ENCODE measurements around the gene EFNA5.
A peak's percentile ranks its signal among the peaks of the same experiment; 100 is the strongest.

Gene EFNA5

DNA sequence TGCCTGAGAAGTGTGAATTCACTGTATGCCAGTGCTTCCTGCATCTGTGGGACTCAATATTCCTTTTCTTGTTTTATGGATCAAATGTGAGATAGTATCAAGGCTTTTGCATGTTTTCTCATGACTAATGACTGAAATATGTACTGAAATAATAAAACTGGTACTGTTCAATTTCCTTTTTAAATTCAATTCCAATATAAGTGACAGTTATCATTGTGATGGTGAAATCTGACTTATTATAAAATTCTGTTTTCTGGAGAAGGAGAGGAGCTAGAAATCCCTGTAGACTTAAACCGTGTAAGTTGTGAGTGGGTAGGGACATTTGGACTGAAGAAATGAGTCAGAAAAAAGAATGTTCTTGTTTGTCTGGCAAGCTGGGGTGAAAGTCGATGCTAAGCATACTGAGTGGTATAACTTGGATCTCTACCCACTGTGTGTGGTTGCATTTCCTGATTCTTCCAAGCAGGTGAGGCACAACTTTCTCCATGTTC is 245.2 kb downstream of the EFNA5 start:
- peak; percentile 24 for DNase-seq (ENCODE audit: low spot score)

- no peak for DNase-seq (ENCODE audit: low spot score)
Measured at GRCh38 chr5:107424491-107424890, 246.2 kb downstream of the EFNA5 start.

DNA sequence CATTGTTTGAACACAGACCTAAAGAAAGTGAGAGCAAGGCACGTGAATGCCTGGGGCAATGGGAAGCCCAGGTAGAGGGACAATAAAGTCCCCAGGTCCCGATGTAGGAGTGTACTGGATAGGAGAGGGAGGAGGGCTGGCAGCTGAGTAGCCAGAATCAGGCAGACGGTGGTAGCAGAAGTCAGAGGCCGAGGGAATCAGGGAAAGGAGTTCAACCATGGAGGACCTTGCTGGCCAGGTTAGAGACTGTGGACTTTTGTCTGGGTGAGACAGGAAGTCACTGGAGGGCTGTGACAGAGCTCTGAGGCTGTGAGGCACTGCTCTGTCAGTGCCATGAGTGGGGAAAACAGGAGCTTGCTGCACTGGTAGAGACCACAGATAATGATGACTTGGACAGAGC is 248.2 kb downstream of the EFNA5 start:
- no peak for DNase-seq (ENCODE audit: low spot score)

DNA sequence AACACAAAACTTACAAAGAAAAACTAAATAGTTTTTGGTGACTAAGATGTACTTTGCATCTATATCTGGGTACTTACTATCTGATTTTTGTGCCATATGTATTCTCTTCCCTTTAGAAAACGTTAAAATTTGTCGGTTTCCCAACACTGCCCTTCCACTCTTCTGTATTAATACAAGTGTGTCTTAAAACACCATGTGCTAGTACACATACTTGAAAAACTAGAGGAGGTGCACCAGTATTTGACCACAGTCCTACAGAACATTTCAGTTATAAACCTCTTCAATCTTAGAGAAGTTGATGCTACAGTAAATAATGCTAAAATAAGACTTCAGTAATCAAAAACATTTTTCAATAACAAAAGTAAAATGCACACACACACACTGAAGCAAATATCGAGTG is 251.2 kb downstream of the EFNA5 start:
- DNase-seq (ENCODE audit: low spot score) = no peak

DNA sequence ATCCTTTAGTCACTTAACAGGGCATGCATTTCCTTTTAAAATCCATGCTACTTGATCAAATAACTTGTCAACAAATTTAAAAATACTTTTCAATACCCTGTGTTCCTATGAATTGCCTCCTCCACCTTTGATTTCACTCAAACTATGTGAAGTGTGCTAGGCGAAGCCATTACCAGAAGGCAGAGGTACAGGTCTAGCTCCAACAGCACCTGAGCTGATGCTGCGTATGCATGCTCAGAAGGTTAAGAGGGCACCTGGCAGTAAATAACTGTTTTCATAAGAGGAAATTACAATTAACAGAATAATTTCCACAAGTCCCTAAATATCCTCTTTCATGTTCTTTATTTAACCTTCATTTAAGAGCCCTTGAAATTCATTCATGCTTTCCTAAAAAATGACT is 251.8 kb downstream of the EFNA5 start:
- DNase-seq (ENCODE audit: low spot score) = no peak

GRCh38 chr5:107418071-107418470 is 252.7 kb downstream of the EFNA5 start:
- DNase-seq (ENCODE audit: low spot score) = no peak

- no peak for DNase-seq (ENCODE audit: low spot score)
Measured at GRCh38 chr5:107415762-107416161, 255.0 kb downstream of the EFNA5 start.

DNA sequence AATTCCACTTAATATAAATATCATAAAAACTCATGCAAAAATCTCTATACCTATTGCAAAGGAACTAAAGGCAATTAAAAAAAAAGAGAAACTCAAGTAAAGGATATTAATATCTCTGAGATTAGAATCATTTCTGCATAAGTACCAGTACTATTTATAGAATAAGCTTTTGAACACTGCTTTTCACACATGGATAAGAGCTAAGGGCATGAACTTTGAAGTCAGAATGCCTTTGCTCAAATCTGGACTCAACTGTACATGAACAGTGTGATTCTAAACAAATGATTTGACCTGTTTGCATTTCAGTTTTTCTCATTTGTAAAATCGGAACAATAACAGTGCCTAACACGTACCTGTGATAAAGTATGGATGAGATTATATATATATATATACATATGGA is 255.9 kb downstream of the EFNA5 start:
- DNase-seq (ENCODE audit: low spot score) = no peak

- DNase-seq (ENCODE audit: low spot score) = no peak
Measured at GRCh38 chr5:107413754-107414153, 257.0 kb downstream of the EFNA5 start.

DNA sequence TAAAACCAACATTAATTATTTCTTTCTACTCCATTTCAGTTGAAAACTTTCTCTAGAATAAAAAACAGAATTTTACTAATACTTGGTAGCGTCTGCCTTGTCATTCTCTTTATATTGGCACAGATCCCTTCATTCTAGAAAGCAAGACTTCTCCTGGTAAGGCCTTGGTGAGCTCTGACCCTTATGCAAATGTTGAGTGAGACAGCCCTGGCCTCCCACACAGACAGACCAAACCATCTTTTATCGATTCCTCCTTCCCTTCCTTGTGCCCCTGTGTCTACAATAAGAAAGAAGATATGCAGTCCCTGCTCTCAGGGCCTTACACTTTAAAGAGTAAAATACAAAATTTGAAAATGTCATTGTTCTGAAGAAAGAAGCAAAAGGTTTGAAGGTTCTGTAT is 262.2 kb downstream of the EFNA5 start:
- DNase-seq (ENCODE audit: low spot score) = no peak

DNA sequence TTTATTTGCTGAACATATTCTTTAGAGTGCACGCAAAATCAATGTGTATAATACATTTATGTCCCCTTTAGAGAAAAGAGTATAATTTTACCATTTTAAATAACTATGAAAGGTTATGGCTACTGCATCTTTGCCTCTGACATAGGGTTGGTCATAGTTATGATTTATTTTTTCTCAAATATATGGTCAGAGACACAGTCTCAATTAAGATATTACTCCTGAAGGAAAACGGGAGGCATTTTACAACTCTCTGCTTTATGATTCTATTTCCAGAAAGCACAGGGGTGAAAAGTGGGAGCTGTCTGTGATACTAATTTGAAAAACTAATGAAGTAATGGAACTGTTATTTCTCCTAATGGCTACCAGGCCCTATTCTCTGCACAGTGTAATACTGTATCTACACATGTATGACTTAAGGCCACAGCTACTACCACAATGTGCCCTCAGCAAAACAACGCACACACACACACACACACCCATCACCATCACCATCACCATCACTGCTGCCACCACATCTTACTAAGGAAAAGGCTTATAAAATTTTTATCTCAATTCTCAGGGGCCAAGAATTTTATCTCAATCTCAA is 262.9 kb downstream of the EFNA5 start:
- DNase-seq (ENCODE audit: low spot score) = no peak

GRCh38 chr5:107404595-107405374 is 266.0 kb downstream of the EFNA5 start:
- no peak for DNase-seq (ENCODE audit: low spot score)

DNA sequence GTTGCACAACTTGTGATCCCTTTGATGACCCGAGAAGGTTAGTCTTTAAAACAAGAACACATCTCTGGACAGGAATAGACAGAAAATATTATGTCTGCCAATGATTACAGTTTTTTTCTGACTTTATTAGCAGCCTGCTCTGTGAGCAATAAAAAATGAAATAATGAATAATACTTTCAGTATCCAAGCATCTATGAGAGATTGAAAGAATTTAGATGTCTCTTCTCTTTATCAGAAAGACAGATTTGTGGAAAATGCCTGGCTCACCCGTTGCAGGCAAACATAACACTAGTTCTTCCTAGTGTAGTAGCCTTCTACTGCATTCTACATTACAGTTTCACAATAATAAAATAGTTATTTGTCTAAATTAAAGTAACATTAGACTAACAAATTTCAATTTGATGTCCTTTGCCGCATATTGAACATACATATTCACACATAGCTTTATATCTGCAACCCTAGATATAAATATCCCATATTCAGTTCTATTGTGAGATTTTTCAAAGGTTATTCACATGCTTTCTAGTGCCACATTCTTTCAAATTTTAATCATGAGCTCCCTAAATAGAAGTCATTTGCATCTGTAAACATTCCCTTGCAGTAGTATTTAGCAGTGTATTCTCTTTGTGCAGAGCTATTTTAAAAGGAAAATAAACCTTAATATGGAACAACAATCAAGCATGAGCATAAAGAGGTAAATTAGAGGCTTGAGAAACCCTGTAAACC is 267.3 kb downstream of the EFNA5 start:
- no peak for DNase-seq (ENCODE audit: low spot score)

DNA sequence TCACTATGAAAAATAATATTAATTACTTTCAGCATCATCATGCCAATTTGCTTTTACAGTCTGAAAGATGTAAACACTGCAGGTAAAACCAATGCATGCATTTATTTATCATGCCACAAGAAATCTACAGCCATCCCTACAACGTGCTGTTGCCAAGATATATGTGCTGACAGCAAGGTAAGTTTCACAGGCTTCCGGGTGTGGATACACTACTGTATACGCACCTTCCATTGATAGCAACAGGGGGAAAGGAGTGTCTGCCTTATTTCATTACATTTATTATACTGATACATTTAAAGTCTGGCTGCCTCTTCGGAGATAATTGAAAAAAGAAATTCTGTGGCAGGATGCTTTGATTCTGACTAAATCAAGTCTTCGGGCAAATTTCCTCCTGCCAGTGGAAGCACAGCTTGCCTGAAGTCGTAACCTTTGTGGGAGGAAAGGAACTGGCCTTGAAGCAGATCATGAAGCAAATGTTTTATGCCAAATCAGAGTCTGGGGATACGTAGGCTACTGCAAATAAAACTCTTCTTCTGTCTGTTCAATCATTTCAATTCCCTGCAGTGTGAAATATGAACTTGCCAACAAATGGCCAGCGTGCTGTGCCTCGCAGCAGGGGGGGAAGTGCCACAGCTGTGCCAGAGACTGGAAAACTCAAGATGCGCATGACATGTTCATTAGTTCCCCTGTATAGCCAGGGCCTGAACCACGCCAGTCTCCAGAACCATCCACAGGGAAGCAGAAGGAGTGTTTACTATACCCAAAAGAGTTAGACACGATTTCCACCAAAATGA is 268.1 kb downstream of the EFNA5 start:
- no peak for DNase-seq (ENCODE audit: low spot score)

DNA sequence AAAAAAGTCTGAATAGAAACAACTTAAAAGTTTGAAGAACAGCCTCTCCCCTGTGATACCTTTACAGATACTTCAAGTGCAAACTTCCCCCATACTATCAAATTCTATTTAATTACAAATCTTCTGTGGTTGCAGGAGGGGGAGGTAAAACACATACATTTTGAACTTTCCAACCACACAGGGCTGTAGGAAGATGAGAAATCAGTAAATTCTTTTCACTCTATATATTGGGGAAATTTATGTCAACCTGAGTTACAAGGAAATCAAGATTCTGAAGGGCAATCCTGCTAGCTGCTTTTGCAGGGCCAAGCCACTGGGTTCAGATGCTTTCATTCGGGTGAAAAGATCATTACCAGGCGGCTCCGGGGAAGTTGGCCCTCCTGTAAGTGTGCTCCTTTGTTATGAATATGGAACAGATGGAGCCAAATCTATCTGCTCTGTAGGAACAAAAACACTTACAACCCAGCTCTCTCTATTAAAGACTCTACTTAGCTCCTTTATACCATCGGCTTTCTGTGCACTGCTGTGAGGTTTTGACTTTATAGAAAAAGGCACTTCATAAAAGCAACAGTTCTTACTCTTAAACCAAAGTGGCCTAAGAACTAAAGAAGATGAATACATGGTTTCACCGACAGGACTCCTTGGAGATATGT is 269.1 kb downstream of the EFNA5 start:
- no peak for DNase-seq (ENCODE audit: low spot score)

GRCh38 chr5:107400328-107400727 is 270.4 kb downstream of the EFNA5 start:
- no peak for DNase-seq (ENCODE audit: low spot score)

DNA sequence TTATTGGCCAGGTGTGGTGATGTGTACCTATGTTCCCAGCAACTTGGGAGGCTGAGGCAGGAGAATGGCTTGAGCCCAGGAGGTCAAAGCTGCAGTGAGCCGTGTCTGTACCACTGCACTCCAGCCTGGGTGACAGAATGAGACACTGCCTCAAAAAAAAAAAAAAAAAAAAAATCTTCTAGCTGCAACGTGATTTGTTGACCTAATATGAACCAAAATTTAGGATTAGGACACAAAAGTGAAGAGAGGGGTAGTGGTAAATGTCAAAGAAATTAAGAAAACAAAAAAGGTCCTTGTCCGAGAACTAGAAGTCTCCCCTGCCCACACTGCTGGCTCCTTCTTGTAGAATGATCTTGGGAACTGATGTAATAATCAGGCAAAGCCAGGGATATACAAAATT is 272.0 kb downstream of the EFNA5 start:
- DNase-seq (ENCODE audit: low spot score) = no peak

DNA sequence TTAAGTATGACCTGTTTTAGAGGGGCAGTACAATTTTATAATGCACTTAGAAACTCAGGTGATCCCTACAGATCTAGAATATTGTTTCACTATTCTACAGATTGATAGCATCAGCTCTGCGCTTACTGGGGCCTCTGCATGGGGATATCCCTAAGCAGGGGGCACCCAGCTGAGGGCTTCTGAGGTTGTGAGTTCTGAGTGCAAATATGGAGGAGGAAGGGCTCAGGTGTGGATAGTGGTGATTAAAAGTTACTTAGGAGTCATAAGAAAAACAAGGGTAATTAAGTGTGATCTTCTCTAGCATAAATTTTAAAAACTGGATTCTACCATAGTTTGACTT is 274.4 kb downstream of the EFNA5 start:
- no peak for DNase-seq (ENCODE audit: low spot score)

DNA sequence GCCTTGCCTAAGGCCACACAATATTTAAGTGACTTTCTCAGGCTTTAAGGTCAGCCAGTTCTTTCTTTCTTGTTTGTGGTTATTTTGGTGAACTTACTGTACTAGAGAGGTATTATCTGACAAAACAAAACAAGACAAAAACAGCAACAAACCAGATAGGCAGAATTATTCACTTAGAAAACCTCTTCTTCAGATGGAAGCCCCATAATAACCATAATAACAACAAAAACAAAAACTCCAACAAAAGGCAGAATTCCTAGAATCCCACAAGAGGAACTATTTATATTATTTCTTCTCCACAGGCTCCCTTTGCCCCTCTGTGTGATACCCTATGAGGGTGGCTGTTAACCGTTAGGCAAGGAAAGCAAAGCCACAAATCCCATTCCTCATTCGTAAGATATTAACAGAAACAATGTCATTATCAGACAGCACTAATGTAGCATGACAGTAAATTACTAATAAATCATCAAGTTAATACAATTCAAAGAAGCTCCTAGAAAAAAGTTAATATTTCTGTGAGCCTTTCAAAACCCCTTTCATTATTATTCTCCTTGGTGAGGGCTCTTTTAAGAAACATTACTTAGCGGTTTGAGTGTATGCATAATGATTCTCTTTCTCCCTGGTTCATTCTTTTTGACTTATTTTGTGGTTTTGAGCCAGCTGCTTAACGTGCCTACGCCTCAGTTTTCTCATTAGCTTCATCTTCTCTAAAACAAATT is 274.9 kb downstream of the EFNA5 start:
- no peak for DNase-seq (ENCODE audit: low spot score)

DNA sequence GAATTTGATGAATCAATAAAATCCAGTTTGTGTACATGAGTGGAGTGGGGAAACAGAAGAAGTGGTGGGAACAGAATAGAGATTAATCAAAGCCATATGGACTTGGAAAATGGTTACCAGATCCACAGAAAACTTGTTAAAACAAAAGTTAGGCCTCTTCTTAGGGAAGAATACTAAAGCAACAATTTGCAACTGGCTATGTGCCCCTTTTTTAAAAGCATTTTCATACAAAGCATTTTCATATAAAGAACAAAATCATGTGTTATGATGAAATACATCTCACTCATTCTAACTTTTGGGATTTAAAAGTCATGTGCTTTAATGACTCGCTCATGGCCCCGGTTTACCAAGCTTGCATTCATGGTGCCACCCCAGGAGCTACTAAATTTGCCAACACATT is 276.9 kb downstream of the EFNA5 start:
- no peak for DNase-seq (ENCODE audit: low spot score)

GRCh38 chr5:107391787-107392186 is 278.9 kb downstream of the EFNA5 start:
- DNase-seq (ENCODE audit: low spot score) = no peak

Data from COLO829 (cell line).